GM18907 (cell line): ENCODE data around the gene AHDC1.
A peak's percentile ranks its signal among the peaks of the same experiment; 100 is the strongest.
"Not testable (repeated sequence)": the region's sequence is repeated elsewhere in the genome, so short reads cannot be mapped to it uniquely, and the experiment has no call there.

ENCODE experiments used
- ATAC-seq: cut with Tn5 transposase; IDR thresholded peaks from one replicate; pipeline ENCODE4 v1.9.1; 2021; ENCODE audit warnings: mild to moderate bottlenecking, moderate library complexity; ENCODE audit not compliant: unreplicated experiment

Gene AHDC1

GRCh38 chr1:27603681-27604578 lies at the start of gene AHDC1:
AHDC1 (minus strand) TSS chr1:27604144; CDS start chr1:27552115, 52,029 bp downstream.
- peak; percentile 48 for ATAC-seq

- no peak for ATAC-seq
Observed at GRCh38 chr1:27652111-27652864, 48.3 kb upstream of the AHDC1 start.

GRCh38 chr1:27650539-27651175 lies 46.7 kb upstream of the AHDC1 start:
- no peak for ATAC-seq

- no peak for ATAC-seq
Observed at GRCh38 chr1:27650171-27650538, 46.2 kb upstream of the AHDC1 start.

GRCh38 chr1:27649306-27649635 lies 45.3 kb upstream of the AHDC1 start:
- no peak for ATAC-seq

GRCh38 chr1:27648602-27649305 lies 44.8 kb upstream of the AHDC1 start:
- ATAC-seq, result no peak

GRCh38 chr1:27647328-27647727 lies 43.4 kb upstream of the AHDC1 start:
- ATAC-seq, result no peak

- no peak for ATAC-seq
Observed at GRCh38 chr1:27646676-27647075, 42.7 kb upstream of the AHDC1 start.

GRCh38 chr1:27645071-27645415 lies 41.1 kb upstream of the AHDC1 start:
- no peak for ATAC-seq

GRCh38 chr1:27644369-27645070 lies 40.6 kb upstream of the AHDC1 start:
- ATAC-seq, result no peak

GRCh38 chr1:27643600-27644368 lies 39.8 kb upstream of the AHDC1 start:
- ATAC-seq, result peak; percentile 53

- ATAC-seq, result not testable (repeated sequence)
Observed at GRCh38 chr1:27640514-27640913, 36.6 kb upstream of the AHDC1 start.

GRCh38 chr1:27638805-27639204 lies 34.9 kb upstream of the AHDC1 start:
- ATAC-seq, result no peak

- no peak for ATAC-seq
Observed at GRCh38 chr1:27638047-27638734, 34.2 kb upstream of the AHDC1 start.

GRCh38 chr1:27635396-27636142 lies 31.6 kb upstream of the AHDC1 start:
- no peak for ATAC-seq

- no peak for ATAC-seq
Observed at GRCh38 chr1:27634985-27635367, 31.0 kb upstream of the AHDC1 start, which contains the start of gene FGR. FGR (minus strand) TSS chr1:27635185; CDS start chr1:27623916, 11,269 bp downstream.

- no peak for ATAC-seq
Observed at GRCh38 chr1:27634177-27634984, 30.4 kb upstream of the AHDC1 start.
